Ascending aorta (tissue), 2 donors: ENCODE results near the gene KDELR3. TPM values are rescaled to one million over a fixed set of nuclear protein-coding genes. Genes with fewer than 3 reads are reported as not detected.

Experiments used
- DNase-seq, 2 donors: peaks; one replicate each; pipeline ENCODE4 v3.0.0-alpha.2; 2019; ENCODE audit warnings: low spot score in 2 of 2
- H3K27ac ChIP-seq, 2 donors: fragments of 200-600 bp; sonication (generic); one replicate each; pipeline ENCODE4 v1.5.1; 2016 to 2017; ENCODE audit warnings: mild to moderate bottlenecking in 1 of 2
- H3K27me3 ChIP-seq: fragments of 200-600 bp; sonication (generic); one replicate; pipeline ENCODE4 v1.5.1; 2017
- H3K36me3 ChIP-seq, 2 donors: fragments of 200-600 bp; sonication (generic); one replicate each; pipeline ENCODE4 v1.5.1; 2016
- H3K4me1 ChIP-seq, 2 donors: fragments of 200-600 bp; sonication (generic); one replicate each; pipeline ENCODE4 v1.5.1; 2016 to 2017; ENCODE audit warnings: mild to moderate bottlenecking in 1 of 2
- H3K4me3 ChIP-seq, 2 donors: fragments of 200-600 bp; sonication (generic); one replicate each; pipeline ENCODE4 v1.5.1; 2016 to 2017; ENCODE audit warnings: mild to moderate bottlenecking in 1 of 2
- H3K9me3 ChIP-seq, 2 donors: fragments of 200-600 bp; sonication (generic); one replicate each; pipeline ENCODE4 v1.5.1; 2016
- intact Hi-C: fragments of 100-400 bp; cut with DNase I; formaldehyde crosslinking; loops from one replicate; pipeline ENCODE4 v1.15.1; 2023
- total RNA-seq: library from RNA; depleted of rRNA; stranded (reverse); fragments of >200 nt; gene quantifications from one replicate; pipeline ENCODE4 v1.1.0, GENCODE V29; 2016
- TF ChIP-seq, protein P1 (sequence below), 3 experiments: fragments of 200-600 bp in 2 of 3; fragments of 450-650 bp in 1 of 3; sonication (generic) in 2 of 3; IDR thresholded peaks; one replicate each; pipeline ENCODE4 v1.5.1; 2016 to 2019; ENCODE audit warnings: antibody characterized with exemption in 3 of 3, mild to moderate bottlenecking in 1 of 3, moderate library complexity in 1 of 3

Gene KDELR3
- total RNA-seq: 11.8 TPM

DNA sequence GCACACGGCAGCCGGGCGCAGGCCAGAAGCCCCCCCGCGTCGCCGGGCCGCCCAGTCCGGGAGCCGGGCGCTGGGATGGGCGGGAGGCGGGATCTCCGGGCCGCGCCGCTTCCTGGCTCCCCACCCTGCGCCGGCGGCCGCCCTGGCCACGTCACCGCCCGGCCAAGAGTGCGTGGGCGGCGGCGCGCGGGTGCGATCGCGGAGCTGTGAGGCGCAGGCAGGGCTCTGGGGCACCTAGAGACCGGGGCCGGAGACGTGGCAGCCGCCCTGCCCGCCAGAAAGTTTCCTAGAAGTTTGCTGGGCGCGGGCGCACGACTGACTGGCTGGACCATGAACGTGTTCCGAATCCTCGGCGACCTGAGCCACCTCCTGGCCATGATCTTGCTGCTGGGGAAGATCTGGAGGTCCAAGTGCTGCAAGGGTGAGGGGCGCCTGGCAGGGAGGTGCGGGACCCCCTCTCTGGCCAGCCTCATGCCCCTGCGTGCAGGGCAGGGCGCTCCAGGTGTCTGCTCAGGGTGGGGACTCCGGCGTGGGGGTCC lies at the start of gene KDELR3:
KDELR3 (plus strand) TSS at position 193 of the 539 bp plus-strand sequence; CDS start at position 331, 138 bp downstream.
- Histone ChIP-seq H3K36me3 (no peaks in the 10 kb centered on the region), H3K4me3 (peak within 1 kb of the TSS; percentile 63 to 82), H3K4me1 (peaks cover 0 to 12% of the 10 kb centered on the region in 2 donors), H3K27me3 (no peaks in the 10 kb centered on the region), H3K27ac (peak within 1 kb of the TSS in 1 of 2 donors; percentile 48), H3K9me3 (no peaks in the 10 kb centered on the region)
- DNase-seq: peak in 1 of 2 donors; percentile 87
- intact Hi-C loops: loop anchor here (2.0 to 5.0 kb wide), 2 partner anchors 39 to 71 kb away; partner anchors contain the start of gene DDX17
- TF ChIP-seq, protein P1, sequence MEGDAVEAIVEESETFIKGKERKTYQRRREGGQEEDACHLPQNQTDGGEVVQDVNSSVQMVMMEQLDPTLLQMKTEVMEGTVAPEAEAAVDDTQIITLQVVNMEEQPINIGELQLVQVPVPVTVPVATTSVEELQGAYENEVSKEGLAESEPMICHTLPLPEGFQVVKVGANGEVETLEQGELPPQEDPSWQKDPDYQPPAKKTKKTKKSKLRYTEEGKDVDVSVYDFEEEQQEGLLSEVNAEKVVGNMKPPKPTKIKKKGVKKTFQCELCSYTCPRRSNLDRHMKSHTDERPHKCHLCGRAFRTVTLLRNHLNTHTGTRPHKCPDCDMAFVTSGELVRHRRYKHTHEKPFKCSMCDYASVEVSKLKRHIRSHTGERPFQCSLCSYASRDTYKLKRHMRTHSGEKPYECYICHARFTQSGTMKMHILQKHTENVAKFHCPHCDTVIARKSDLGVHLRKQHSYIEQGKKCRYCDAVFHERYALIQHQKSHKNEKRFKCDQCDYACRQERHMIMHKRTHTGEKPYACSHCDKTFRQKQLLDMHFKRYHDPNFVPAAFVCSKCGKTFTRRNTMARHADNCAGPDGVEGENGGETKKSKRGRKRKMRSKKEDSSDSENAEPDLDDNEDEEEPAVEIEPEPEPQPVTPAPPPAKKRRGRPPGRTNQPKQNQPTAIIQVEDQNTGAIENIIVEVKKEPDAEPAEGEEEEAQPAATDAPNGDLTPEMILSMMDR (IDR thresholded peaks at IDR 0.05): no peak

DNA sequence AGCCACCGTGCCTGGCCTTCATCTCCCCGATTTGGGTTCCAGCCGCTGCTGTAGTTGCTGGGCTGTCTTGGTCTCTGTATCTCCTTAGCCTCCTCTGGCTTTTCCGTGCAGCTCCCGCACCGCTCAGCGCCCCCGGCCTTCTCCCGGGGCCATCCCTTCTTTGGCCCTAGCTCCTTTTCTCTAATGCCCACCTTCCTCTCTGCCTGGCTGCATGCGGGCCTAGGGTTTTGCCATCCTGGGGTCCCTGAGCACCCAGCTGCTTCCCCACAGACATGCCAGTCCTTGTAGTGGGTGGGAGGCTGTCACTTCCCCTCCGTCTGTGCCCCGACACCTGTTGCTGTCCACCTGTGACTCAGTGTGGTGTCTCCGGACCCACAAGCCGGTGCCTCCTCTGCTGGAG lies 49.3 kb upstream of the KDELR3 start:
- Histone ChIP-seq H3K27me3 (no peaks in the 10 kb centered on the region), H3K27ac (no peak overlapping the region), H3K4me1 (no peaks in the 10 kb centered on the region), H3K4me3 (no peak overlapping the region), H3K36me3 (no peaks in the 10 kb centered on the region), H3K9me3 (no peaks in the 10 kb centered on the region)
- TF ChIP-seq, protein P1 (IDR thresholded peaks at IDR 0.05): no peak
- DNase-seq: peak in 1 of 2 donors; percentile 21
- intact Hi-C loops: no loop called here

GRCh38 chr22:38419121-38419857 lies 48.6 kb upstream of the KDELR3 start:
- Histone ChIP-seq H3K4me3 (no peak overlapping the region), H3K4me1 (no peaks in the 10 kb centered on the region), H3K36me3 (no peaks in the 10 kb centered on the region), H3K27ac (no peak overlapping the region), H3K9me3 (no peaks in the 10 kb centered on the region), H3K27me3 (no peaks in the 10 kb centered on the region)
- no peak for DNase-seq
- intact Hi-C loops: no loop called here
- TF ChIP-seq, protein P1 (IDR thresholded peaks at IDR 0.05): no peak

- Histone ChIP-seq H3K36me3 (no peaks in the 10 kb centered on the region), H3K4me3 (no peak overlapping the region), H3K9me3 (no peaks in the 10 kb centered on the region), H3K27ac (no peak overlapping the region), H3K27me3 (no peaks in the 10 kb centered on the region), H3K4me1 (no peaks in the 10 kb centered on the region)
- TF ChIP-seq, protein P1 (IDR thresholded peaks at IDR 0.05): no peak
- DNase-seq: no peak
- intact Hi-C loops: no loop called here
Observed at GRCh38 chr22:38419858-38420160, 48.1 kb upstream of the KDELR3 start.

- Histone ChIP-seq H3K4me3 (no peak overlapping the region), H3K27me3 (no peaks in the 10 kb centered on the region), H3K36me3 (no peaks in the 10 kb centered on the region), H3K27ac (no peak overlapping the region), H3K4me1 (no peaks in the 10 kb centered on the region), H3K9me3 (no peaks in the 10 kb centered on the region)
- intact Hi-C loops: no loop called here
- DNase-seq: no peak
- TF ChIP-seq, protein P1 (IDR thresholded peaks at IDR 0.05): no peak
Observed at GRCh38 chr22:38420734-38421133, 47.2 kb upstream of the KDELR3 start.
